DND-41 (cell line): Measurements from ENCODE around the gene TTLL7.

ENCODE experiments used
- ATAC-seq: fragments of 200-7000 bp; cut with Tn5 transposase; 3 replicates; pipeline ENCODE4 v1.9.1; 2021; ENCODE audit warnings: low read depth; ENCODE audit not compliant: insufficient read depth
- DNase-seq: peaks from one replicate; pipeline ENCODE4 v3.0.0-alpha.2; 2020
- H2AFZ ChIP-seq: 2 replicates; pipeline ENCODE4 v1.6.0; 2012; ENCODE audit warnings: low read depth, low read length
- H3K27ac ChIP-seq: 2 replicates; pipeline ENCODE4 v1.5.1; 2012; ENCODE audit warnings: low read length, inconsistent platforms
- H3K27me3 ChIP-seq: fragments of 200-600 bp; sonication (generic); 2 replicates; pipeline ENCODE4 v1.6.0; 2012; ENCODE audit warnings: low read length, mild to moderate bottlenecking, inconsistent platforms; ENCODE audit not compliant: insufficient read depth, poor library complexity
- H3K36me3 ChIP-seq: 2 replicates; pipeline ENCODE4 v1.5.1; 2012; ENCODE audit warnings: low read length, inconsistent platforms; ENCODE audit not compliant: insufficient read depth
- H3K4me1 ChIP-seq: 2 replicates; pipeline ENCODE4 v1.5.1; 2012; ENCODE audit warnings: mild to moderate bottlenecking, low read length; ENCODE audit not compliant: insufficient read depth
- H3K4me2 ChIP-seq: 2 replicates; pipeline ENCODE4 v1.6.0; 2012; ENCODE audit warnings: mild to moderate bottlenecking, moderate library complexity, low read length, inconsistent platforms; ENCODE audit not compliant: insufficient read depth
- H3K4me3 ChIP-seq, 2 experiments: fragments of 200-600 bp in 1 of 2; shearing (Covaris generic) in 1 of 2; 2 replicates each; pipeline ENCODE4 v1.5.1; 2012 to 2016; ENCODE audit warnings: inconsistent platforms in 2 of 2, low read length in 2 of 2, mild to moderate bottlenecking in 2 of 2, low read depth in 1 of 2, moderate library complexity in 1 of 2
- H3K79me2 ChIP-seq: 2 replicates; pipeline ENCODE4 v1.6.0; 2012; ENCODE audit warnings: low read length, inconsistent platforms; ENCODE audit not compliant: insufficient read depth
- H3K9ac ChIP-seq: 2 replicates; pipeline ENCODE4 v1.6.0; 2012; ENCODE audit warnings: low read depth, mild to moderate bottlenecking, inconsistent platforms, low read length, moderate library complexity
- H3K9me3 ChIP-seq: 2 replicates; pipeline ENCODE4 v1.5.1; 2012; ENCODE audit warnings: low read length, moderate library complexity, mild to moderate bottlenecking, inconsistent platforms; ENCODE audit not compliant: insufficient read depth, severe bottlenecking
- H4K20me1 ChIP-seq: 2 replicates; pipeline ENCODE4 v1.6.0; 2012; ENCODE audit warnings: low read length; ENCODE audit not compliant: insufficient read depth
- EZH2 ChIP-seq: IDR thresholded peaks from 3 replicates; pipeline ENCODE4 v1.6.1; 2012; ENCODE audit warnings: borderline replicate concordance, low read depth, mild to moderate bottlenecking, moderate library complexity, low read length, inconsistent platforms; ENCODE audit not compliant: severe bottlenecking
- TF ChIP-seq, protein P1 (sequence below): IDR thresholded peaks from 2 replicates; pipeline ENCODE4 v1.5.1; 2012; ENCODE audit warnings: borderline replicate concordance, low read length, moderate library complexity, mild to moderate bottlenecking; ENCODE audit not compliant: poor library complexity, severe bottlenecking; ENCODE audit errors: extremely low read depth

TTLL7 gene

DNA sequence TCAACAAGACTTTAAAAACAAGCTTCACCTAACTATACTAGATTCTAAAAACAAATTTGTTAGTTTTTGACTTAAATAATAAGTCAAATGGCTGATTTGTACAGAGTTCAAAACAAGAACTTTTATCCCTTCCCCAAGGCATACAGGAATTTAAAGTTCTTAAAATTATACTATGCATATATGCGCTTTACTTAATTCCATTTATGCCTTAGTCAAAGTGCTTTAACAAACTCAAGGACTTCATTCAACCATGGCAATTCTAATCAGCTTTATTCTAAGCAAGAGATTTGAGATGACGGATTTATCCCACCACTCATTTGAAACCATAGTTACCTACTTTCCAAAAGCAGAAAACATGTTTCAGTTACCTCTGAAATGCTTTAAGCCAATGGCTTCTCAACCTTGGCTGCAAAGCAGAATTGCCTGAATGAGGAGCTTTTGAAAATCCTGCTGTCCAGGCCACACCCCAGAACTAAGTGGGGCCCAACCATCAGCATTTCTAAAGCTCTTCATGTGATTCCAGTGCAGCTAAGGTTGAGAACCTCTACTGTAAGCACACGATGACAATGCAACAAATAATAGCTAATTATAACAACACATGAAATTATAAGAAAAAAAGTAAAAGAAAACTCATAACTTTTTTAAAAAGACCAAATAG lies 44.6 kb downstream of the TTLL7 start:
- no peaks in the 10 kb centered on the region for H3K9me3 ChIP-seq
- H3K9ac ChIP-seq = no peak overlapping the region
- H2AFZ ChIP-seq = no peak overlapping the region
- no peaks in the 10 kb centered on the region for H3K36me3 ChIP-seq
- TF ChIP-seq, protein P1, sequence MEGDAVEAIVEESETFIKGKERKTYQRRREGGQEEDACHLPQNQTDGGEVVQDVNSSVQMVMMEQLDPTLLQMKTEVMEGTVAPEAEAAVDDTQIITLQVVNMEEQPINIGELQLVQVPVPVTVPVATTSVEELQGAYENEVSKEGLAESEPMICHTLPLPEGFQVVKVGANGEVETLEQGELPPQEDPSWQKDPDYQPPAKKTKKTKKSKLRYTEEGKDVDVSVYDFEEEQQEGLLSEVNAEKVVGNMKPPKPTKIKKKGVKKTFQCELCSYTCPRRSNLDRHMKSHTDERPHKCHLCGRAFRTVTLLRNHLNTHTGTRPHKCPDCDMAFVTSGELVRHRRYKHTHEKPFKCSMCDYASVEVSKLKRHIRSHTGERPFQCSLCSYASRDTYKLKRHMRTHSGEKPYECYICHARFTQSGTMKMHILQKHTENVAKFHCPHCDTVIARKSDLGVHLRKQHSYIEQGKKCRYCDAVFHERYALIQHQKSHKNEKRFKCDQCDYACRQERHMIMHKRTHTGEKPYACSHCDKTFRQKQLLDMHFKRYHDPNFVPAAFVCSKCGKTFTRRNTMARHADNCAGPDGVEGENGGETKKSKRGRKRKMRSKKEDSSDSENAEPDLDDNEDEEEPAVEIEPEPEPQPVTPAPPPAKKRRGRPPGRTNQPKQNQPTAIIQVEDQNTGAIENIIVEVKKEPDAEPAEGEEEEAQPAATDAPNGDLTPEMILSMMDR = no peak
- no peak for TF ChIP-seq EZH2
- DNase-seq = no peak
- H3K4me1 ChIP-seq = no peaks in the 10 kb centered on the region
- H3K4me3 ChIP-seq = no peak overlapping the region
- H3K27ac ChIP-seq = no peak overlapping the region
- H3K4me2 ChIP-seq = no peak overlapping the region
- H3K79me2 ChIP-seq = no peaks in the 10 kb centered on the region
- H3K27me3 ChIP-seq = no peaks in the 10 kb centered on the region
- no peaks in the 10 kb centered on the region for H4K20me1 ChIP-seq
- ATAC-seq = no peak

DNA sequence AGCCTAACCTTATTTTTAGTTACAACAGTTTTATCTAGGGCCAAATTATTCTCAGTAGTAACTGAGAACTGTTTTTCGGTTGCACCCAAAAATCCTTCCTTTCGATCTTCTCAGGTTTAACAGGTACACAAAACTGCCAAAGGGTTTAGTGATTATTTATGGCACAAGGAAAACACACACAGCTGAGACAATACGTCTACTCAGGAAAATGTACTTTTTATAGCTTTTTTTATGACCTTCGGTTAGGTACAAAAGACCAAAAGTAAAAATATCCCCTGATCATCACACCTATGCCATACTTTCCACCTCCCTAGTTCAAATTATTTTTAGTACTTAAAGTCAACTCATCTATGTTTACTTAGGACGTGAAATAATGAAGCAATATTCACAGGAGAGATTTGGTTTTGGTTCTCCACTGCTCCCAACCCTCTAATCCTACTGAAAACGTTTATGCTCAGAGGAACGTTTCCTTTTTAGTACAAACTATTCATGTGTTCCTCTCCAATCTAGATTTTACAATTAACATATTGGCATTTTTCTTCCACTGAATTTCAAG lies 48.7 kb downstream of the TTLL7 start:
- no peaks in the 10 kb centered on the region for H4K20me1 ChIP-seq
- ATAC-seq (no peak), DNase-seq (no peak)
- TF ChIP-seq EZH2 = no peak
- TF ChIP-seq, protein P1 = no peak
- H3K27me3 ChIP-seq = no peaks in the 10 kb centered on the region
- no peak overlapping the region for H3K4me2 ChIP-seq
- no peaks in the 10 kb centered on the region for H3K9me3 ChIP-seq
- no peak overlapping the region for H2AFZ ChIP-seq
- no peak overlapping the region for H3K4me3 ChIP-seq
- H3K27ac ChIP-seq = no peak overlapping the region
- no peak overlapping the region for H3K9ac ChIP-seq
- H3K4me1 ChIP-seq = no peaks in the 10 kb centered on the region
- no peaks in the 10 kb centered on the region for H3K36me3 ChIP-seq
- no peaks in the 10 kb centered on the region for H3K79me2 ChIP-seq

DNA sequence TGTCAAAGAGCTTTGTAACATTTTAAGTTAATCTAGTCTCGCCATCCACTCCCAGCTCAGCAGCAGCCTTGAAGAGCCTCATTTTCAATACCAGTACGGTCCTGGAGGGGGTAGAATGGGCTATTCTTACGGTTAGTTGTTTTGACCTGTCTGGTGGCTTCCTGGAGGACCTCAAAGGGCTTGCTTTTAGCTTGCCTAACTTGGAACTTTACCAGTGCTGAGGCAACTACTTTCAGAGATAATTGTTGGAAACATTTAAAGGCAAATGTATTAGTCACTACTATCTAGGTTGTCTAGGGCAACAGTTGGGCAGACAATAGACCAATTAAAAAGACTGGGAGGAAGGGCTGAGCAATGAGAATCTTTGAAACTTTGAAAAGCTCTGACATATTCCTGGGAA lies 56.0 kb downstream of the TTLL7 start:
- Histone ChIP-seq H3K79me2 (no peaks in the 10 kb centered on the region), H4K20me1 (no peaks in the 10 kb centered on the region), H2AFZ (no peak overlapping the region), H3K4me3 (no peak overlapping the region), H3K36me3 (no peaks in the 10 kb centered on the region), H3K4me2 (no peak overlapping the region), H3K9me3 (peaks cover 3% of the 10 kb centered on the region), H3K27ac (no peak overlapping the region), H3K27me3 (no peaks in the 10 kb centered on the region), H3K9ac (no peak overlapping the region), H3K4me1 (no peaks in the 10 kb centered on the region)
- ATAC-seq = no peak
- DNase-seq = no peak
- TF ChIP-seq, protein P1 = no peak
- no peak for TF ChIP-seq EZH2
